Sigmoid colon (tissue), 4 donors: ENCODE results near the gene PALM.

Experiments used
- POLR2AphosphoS5 ChIP-seq, 4 donors: sonication (generic); formaldehyde crosslinking; IDR thresholded peaks; one replicate each; pipeline ENCODE4 v1.6.1; 2017; ENCODE audit warnings: antibody characterized with exemption in 4 of 4
- TF ChIP-seq, protein P1 (sequence below), 4 experiments: fragments of 450-650 bp in 3 of 4; fragments of 200-600 bp in 1 of 4; IDR thresholded peaks; one replicate each; pipeline ENCODE4 v1.5.1; 2016 to 2019; ENCODE audit warnings: antibody characterized with exemption in 4 of 4, mild to moderate bottlenecking in 3 of 4, moderate library complexity in 2 of 4

DNA sequence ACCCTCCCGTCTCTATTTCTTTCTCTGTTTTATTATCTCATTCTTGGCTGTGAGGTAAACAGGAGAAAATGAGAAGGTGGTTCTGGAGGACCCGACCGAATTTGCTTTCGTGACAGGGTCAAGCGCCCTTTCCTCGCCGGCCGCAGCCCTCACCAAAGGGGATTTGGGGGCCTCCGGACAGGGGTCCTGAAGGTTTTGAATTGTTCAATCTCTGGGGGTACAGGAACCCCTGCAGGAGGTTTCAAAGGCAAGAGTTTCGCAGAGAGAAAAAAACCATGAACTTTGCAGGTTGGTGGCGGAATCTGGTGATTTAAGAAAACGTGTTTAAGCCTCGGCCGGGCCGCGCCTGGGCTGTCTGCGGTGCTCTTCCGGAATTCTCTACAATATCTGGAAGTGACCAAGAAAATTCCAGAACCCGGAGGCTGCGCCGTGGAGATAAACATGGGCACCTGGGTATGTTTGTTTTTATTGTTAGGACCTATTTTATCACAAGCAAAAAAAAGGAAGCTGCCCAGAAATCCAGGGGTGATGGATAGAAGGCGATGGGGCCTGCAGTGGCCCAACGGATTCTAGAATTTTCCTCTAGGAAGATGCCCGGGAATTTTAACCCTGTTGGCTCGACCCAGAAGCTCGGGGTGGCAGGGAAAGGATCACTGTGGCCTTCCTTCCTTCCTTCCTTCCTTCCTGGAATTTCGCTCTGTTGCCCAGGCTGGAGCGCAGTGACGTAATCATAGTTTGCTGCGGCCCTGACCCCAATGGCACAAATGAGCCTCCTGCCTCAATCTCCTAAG, 74.3 kb downstream of the PALM start:
- TF ChIP-seq, protein P1, sequence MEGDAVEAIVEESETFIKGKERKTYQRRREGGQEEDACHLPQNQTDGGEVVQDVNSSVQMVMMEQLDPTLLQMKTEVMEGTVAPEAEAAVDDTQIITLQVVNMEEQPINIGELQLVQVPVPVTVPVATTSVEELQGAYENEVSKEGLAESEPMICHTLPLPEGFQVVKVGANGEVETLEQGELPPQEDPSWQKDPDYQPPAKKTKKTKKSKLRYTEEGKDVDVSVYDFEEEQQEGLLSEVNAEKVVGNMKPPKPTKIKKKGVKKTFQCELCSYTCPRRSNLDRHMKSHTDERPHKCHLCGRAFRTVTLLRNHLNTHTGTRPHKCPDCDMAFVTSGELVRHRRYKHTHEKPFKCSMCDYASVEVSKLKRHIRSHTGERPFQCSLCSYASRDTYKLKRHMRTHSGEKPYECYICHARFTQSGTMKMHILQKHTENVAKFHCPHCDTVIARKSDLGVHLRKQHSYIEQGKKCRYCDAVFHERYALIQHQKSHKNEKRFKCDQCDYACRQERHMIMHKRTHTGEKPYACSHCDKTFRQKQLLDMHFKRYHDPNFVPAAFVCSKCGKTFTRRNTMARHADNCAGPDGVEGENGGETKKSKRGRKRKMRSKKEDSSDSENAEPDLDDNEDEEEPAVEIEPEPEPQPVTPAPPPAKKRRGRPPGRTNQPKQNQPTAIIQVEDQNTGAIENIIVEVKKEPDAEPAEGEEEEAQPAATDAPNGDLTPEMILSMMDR (IDR thresholded peaks at IDR 0.05): no peak
- TF ChIP-seq POLR2AphosphoS5 (IDR thresholded peaks at IDR 0.05): no peak
